ENCODE results near the gene RNF34.
"Not testable (repeated sequence)": the region's sequence is repeated elsewhere in the genome, so short reads cannot be mapped to it uniquely, and the experiment has no call there.

RNF34 gene

GRCh38 chr12:121399391-121400331, at the start of gene RNF34:
RNF34 (plus strand) TSS chr12:121400118; CDS start chr12:121400213, 95 bp downstream.
- DNase-seq, result peak; percentile 99

GRCh38 chr12:121351820-121352681, 47.9 kb upstream of the RNF34 start, which contains the start of gene ANAPC5:
ANAPC5 (minus strand) TSS chr12:121352411; CDS start chr12:121352340, 71 bp downstream.
- DNase-seq, result peak; percentile 99

- DNase-seq, result peak; percentile 83
Measured at GRCh38 chr12:121352682-121353018, 47.3 kb upstream of the RNF34 start.

- no peak for DNase-seq
Measured at GRCh38 chr12:121355818-121356217, 44.1 kb upstream of the RNF34 start.

- DNase-seq, result no peak
Measured at GRCh38 chr12:121356657-121357056, 43.3 kb upstream of the RNF34 start.

- no peak for DNase-seq
Measured at GRCh38 chr12:121357331-121357730, 42.6 kb upstream of the RNF34 start.

GRCh38 chr12:121358073-121358472, 41.8 kb upstream of the RNF34 start:
- DNase-seq, result no peak

- DNase-seq, result no peak
Measured at GRCh38 chr12:121364683-121365121, 35.2 kb upstream of the RNF34 start.

GRCh38 chr12:121365416-121366062, 34.4 kb upstream of the RNF34 start:
- no peak for DNase-seq

GRCh38 chr12:121366063-121366459, 33.9 kb upstream of the RNF34 start:
- no peak for DNase-seq

GRCh38 chr12:121371404-121371803, 28.5 kb upstream of the RNF34 start:
- DNase-seq, result no peak

GRCh38 chr12:121373755-121374154, 26.2 kb upstream of the RNF34 start:
- DNase-seq, result no peak

GRCh38 chr12:121374336-121374735, 25.6 kb upstream of the RNF34 start:
- DNase-seq, result not testable (repeated sequence)

GRCh38 chr12:121374945-121375584, 24.9 kb upstream of the RNF34 start:
- not testable (repeated sequence) for DNase-seq

- DNase-seq, result no peak
Measured at GRCh38 chr12:121376754-121377697, 22.9 kb upstream of the RNF34 start.

- no peak for DNase-seq
Measured at GRCh38 chr12:121378736-121379135, 21.2 kb upstream of the RNF34 start.

- no peak for DNase-seq
Measured at GRCh38 chr12:121379945-121380344, 20.0 kb upstream of the RNF34 start.

- DNase-seq, result no peak
Measured at GRCh38 chr12:121383601-121384021, 16.3 kb upstream of the RNF34 start.

- not testable (repeated sequence) for DNase-seq
Measured at GRCh38 chr12:121384891-121385290, 15.0 kb upstream of the RNF34 start.

GRCh38 chr12:121388421-121388981, 11.4 kb upstream of the RNF34 start:
- DNase-seq, result no peak

- no peak for DNase-seq
Measured at GRCh38 chr12:121390856-121391255, 9.1 kb upstream of the RNF34 start.

Measured in NCI-H146 (cell line).